ENCODE data around the gene LCOR. TPM values are rescaled to one million over a fixed set of nuclear protein-coding genes. Genes with fewer than 3 reads are reported as not detected.
"Not testable (repeated sequence)": the region's sequence is repeated elsewhere in the genome, so short reads cannot be mapped to it uniquely, and the experiment has no call there.

Gene LCOR
- total RNA-seq, 1 experiment from 2014 or later = 14.9 TPM

DNA sequence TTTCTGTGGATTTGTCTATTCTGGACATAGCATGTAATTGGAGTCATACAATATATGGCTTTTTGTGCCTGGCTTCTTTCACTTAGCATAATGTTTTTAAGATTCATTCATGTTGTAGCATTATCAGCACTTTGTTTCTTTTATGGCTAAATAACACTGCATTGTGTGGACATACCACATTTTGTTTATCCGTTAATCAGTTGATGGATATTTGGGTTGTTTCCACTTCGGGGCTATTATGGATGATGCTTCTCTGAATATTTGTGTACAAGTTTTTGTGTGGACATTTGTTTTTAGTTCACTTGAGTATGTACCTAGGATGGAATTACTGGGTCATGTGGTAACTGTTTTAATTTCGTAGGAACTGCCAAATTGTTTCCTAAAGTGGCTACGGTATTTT is 6.4 kb downstream of the LCOR start:
- no peak for DNase-seq (ENCODE audit: low read depth)

DNA sequence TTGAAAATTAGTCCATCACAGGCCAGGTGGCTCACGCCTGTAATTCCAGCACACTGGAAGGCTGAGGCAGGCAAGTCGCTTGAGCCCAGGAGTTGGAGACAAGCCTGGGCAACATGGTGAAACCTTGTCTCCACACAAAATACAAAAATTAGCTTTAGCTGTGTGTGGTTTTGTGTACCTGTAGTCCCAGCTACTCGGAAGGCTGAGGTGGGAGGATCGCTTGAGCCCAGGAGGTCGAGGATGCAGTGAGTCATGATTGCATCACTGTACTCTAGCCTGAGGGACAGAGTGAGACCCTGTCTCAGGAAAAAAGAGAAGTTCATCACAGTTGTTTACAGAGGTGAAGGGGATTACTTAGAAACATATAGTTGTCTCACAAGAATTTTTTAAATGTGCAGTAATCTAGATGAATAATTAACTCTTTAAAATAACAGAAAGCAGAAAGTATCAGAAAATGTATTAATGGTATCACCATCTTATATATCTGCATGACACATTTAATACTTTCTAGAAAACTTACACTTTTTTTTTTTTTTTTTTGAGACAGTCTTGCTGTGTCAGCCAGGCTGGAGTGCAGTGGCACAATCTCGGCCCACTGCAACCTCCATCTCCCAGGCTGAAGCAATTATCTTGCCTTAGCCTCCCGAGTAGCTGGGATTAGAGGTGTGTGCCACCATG is 8.9 kb downstream of the LCOR start:
- no peak for DNase-seq (ENCODE audit: low read depth)

DNA sequence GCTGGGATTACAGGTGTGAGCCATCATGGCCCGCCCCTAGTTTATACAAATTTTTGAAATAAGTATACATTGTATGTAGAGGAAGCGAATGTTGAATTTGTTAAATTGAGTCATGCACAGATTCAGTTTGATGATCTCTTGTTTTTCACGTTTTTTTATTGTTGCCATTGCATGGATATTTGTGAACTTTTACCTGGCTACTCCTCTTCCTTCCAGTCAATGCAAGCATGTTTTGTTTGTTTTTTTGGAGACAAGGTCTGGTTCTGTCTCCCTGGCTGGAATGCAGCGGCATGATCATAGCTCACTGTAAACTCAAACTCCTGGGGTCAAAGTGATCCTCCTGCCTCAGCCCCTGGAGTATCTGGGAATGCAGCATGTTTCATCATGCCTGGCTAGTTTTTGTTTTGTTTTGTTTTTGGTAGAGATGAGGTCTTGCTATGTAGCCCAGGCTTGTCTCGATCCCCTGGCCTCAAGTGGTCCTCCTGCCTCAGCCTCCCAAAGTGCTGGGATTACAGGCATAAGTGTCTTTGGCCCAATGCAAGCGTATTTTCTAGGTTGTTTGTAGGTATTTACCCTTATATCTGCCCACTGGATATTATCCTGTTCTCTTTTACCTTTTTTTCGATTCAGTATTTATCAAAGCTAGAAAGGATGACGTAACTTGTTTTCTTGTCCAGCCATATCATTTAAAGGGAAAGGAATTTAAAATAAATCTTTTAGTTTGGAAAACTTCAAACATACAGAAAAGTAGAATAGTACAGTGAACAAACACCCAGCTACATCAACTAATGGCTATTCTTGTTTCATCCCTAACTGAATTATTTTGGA is 11.0 kb downstream of the LCOR start:
- DNase-seq (ENCODE audit: low read depth) = no peak

DNA sequence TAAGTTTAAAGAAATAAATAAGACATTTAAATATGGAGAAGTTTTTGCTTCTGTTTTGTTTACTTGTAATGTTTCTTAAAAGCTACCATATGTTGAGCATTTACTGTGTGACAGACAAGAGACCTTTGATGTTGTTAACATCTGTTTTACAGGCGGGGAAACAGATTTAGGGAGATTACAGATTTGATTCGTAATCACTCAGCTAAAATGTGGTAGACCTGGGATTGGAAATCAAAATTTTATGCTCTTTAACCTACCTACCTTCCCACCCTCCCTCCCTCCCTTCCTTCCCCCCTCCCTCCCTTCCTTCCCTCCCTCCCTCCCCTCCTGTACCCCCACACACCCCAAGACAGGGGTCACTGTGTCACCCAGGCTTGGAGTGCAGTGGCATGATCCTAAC is 11.7 kb downstream of the LCOR start:
- DNase-seq (ENCODE audit: low read depth) = no peak

DNA sequence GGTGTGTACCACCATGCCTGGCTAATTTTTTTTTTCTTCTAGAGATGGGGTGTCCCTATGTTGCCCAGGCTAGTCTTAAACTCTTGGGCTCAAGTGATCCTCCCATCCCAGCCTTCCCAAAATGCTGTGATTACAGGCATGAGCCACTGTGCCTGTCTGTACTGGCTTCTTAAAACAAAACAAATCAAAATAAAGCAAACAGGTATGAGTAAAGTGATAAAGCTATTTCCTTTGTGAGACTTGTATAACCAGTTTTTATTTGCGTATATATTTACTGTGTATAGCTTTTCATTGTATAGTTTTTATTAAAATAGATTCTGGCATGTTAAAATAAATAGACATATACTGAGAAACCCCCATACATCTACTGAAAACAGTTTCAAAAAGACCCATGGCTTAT is 14.3 kb downstream of the LCOR start:
- DNase-seq (ENCODE audit: low read depth) = no peak

DNA sequence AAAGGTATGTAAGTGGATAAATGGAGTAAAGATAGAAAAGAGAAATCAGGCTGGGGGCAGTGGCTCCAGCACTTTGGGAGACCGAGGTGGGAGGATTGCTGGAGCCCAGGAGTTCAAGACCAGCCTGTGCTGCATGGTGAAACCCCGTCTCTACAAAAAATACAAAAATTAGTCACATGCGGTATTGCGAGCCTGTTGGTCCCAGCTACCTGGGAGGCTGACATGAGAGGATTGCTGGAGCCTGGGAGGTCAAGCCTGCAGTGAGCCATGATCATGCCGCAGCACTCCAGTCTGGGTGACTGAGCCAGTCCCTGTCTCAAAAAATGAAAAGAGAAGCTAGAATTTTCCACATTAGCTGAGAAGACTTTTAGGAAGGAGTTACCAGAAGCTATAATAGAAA is 14.8 kb downstream of the LCOR start:
- DNase-seq (ENCODE audit: low read depth) = no peak

DNA sequence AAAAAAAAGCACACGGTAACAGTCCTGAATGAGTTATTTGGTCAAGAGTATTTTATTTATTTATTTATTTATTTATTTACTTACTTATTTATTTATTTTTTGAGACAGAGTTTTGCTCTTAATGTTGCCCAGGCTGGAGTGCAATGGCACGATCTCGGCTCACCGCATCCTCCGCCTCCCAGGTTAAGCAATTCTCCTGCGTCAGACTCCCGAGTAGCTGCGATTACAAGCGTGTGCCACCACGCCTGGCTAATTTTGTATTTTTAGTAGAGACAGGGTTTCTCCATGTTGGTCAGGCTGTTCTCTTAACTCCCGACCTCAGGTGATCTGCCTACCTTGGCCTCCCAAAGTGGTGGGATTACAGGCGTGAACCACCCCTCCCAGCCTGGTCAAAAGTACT is 15.3 kb downstream of the LCOR start:
- not testable (repeated sequence) for DNase-seq (ENCODE audit: low read depth)

DNA sequence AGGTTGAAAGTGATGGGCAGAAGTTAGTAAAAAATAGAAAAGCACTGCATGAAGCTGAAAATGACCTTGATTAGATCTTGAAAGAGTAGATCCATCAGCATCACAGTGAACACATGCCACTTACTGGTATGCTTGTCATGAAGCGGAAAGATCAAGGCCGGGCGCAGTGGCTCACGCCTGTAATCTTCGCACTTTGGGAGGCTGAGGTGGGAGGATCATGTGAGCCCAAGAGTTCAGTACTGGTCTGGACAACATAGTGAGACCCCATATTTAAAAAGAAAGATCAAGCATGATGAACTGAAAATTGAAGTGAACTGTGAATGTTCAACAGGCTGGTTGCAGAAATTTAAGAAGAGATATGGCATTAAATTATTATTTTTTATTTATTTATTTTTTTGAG is 18.0 kb downstream of the LCOR start:
- no peak for DNase-seq (ENCODE audit: low read depth)

DNA sequence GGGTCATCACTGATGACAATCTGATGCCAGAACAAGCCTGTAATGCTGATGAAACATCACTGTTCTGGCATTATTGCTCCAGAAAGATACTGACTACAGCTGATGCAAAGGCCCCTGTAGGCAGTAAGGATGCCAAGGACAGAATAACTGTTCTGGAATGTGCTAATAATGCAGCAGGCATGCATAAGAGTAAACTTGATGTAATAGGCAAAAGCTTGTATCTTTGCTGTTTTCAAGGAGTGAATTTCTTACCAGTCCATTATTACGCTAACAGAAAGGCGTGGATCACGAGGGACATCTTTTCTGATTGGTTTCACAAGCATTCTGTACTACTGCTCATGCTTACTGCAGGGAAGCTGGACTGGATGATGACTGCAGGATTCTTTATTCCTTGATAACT is 18.7 kb downstream of the LCOR start:
- peak; percentile 85 for DNase-seq (ENCODE audit: low read depth)

DNA sequence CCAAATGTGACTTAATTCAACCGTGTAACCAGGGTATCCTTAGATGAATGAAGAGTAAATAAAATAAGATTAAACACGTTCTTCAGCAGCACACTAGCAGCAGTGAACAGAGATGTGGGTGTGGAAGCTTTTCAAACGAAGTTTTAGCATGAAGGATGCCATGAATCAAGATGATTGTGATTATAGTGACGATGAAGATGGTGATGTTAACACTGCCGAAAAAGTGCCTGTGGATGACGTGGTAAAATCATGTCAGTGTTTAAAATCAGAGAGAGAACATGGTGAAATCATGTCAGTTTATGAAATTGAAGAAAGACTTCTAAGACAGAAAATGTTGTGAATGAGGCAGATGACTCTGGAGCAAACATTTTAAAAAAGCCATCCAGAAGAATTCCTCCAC is 19.2 kb downstream of the LCOR start:
- peak; percentile 0 for DNase-seq (ENCODE audit: low read depth)

DNA sequence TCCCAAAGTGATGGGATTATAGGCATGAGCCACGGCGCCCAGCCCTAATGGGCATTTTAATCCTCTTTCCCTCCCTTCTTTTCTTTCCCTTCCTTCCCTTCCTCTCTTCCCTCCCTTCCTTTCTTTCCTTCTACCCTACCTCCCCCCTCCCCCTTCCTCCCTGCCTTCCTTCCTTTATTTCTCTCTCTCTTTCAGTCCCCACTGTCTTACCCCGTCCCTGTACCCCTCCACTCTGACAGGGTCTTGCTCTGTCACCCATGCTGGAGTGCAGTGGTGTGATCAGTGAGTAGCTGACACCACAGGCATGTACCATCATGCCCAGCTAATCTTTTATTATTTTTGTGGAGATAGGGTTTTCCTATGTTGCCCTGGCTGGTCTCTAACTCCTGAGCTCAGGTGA is 24.2 kb downstream of the LCOR start:
- DNase-seq (ENCODE audit: low read depth) = no peak

DNA sequence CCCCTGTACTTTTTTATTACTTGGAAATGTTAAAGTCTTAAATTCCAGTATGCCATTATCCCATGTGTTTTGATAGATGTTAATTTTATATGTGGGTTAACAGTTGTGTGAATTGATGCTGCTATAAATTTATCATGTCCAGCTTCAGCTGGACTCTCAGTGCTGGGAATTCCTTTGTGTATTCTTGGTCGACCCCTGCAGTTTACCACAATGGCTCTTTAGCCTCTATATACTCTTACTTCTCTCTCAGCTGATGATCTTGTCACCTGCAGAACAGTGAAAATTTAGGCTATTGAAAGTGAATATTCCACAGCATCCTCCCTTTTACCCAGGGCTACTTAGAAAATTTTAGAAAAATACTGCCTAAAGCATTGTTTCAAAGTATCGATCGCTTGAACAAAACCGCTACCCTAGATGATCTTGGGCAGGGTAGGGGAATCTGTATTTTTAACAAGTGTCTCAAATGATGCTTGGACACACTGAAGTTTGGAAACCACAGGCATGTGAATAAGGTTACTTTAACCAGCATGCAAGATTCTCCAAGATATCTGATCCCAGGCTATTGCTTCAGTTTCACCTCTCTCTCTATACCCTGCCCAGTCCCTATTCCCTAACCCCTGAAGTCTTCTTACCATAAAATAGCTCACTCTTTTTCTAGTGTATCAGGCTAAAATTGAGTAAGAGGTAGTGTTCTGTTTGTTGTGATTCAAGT is 25.4 kb downstream of the LCOR start:
- DNase-seq (ENCODE audit: low read depth) = peak; percentile 36

DNA sequence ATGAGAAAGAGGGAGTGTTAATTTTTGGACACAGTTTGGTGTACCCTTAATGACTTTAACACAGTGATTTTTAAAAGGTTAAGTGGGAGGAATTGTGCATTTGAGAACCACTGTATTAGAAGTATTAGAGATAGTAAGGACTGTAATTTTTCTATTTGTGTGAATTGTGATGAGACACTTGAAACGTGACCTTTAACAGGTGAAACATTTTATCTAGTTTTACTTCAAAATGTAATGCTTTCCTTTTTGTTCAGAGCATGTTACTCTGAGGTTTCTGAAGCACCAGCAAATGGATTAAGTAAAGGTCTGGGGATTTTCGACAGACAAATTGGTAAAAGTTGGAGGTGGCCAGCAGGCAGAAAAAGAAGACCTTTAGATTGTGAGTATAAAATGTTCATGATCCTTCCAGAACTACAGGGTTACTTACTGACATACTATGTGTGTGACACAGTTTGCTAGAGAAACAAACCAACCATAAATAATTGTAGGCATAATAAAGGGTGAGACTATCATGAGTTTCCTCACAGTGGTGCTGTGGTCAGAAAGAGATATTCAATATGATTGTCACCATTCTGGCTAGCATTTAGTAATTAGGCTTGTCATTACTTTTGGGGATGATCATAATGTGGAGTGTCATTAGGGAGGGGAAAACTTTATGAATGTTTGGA is 26.1 kb downstream of the LCOR start:
- peak; percentile 1 for DNase-seq (ENCODE audit: low read depth)

DNA sequence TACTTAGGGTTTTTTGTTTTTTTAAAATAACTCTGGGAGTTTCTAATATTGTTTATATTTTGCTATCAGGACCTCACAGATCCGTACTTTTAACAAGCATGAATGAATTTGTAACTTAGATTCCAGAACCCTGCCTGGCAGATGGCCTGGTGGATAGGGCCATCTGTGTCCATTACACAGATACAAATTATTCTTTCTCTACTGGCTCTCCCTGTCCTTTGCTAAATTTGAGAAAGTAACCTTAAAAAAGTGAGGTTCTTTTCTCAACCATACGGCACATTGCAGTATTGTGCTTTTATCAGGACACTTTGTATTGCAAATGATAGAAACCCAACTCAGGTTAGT is 26.6 kb downstream of the LCOR start:
- no peak for DNase-seq (ENCODE audit: low read depth)

DNA sequence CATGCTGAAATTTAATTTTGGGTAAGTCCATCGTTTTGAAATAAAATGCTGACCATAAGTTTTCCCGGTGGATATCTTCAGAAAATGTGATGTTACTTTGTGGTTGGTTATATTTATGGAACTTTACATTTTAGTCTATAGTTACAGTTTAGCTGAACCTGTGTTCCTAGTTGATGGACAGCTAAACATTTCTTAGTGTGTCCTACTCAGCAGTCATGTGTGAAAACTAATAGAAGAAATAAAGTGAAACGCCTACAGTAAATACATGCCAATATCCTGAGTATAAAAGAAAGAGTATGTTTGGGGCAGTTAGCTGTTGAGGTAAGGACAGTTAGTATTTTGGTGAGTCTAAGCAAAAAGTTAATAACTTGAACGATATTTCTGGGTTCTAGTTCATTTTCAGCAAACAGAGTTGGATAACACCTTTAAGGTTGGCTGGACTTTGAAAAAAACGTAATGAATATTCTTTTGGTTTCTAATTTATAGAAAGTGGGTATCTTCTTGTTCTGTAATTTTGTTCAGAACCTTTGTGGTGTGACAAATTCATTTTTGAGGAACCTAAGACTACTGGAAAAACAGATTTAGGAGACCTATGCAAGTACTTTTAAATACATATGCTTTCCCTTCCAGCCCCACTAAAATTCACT is 28.7 kb downstream of the LCOR start:
- no peak for DNase-seq (ENCODE audit: low read depth)

DNA sequence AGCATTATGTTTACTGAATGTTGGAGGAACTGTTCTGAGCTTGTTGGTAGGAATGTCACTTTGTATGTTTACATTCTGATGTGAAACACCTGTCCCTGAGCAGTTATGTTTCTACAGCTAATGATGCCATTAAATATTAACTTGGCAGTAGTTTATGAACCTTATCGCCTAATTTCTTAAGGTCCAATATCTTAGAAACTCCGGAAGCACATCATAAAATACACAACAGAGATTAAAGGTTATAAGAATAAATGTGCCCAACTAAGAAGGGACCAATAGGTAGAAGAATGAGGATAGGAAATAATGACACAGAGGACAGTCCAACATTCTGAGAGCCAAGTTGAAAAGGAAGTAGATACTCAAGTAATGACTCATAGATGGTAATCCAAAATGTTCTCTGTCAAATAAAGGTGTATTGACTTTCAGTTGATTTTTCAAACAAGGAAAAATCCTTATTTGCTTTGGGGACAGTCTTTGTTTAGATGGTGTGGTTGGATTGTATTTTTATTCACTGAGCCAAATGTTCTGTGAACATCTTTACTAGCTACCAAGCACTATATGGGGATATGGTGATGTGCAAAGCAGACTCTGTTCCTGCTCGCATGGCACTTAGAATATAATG is 31.9 kb downstream of the LCOR start:
- DNase-seq (ENCODE audit: low read depth) = peak; percentile 37

DNA sequence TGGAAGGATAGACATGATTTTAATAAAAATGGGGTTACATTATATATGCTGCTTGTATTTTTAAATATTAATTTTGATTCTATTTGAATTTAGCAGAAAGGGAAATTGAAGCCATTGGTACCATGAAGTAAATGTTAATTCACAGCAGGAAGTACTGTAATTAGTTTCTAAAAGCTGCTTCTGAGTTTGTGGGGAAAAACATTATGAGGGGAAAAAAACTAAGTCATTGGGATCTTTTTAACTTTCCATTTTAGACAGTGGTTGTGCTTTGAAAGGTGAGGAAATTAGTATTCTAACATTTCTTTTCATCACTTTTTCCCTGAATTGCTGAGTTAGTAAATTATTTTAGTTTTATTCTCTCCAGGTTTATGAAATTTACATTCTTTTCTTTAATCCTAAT is 41.0 kb downstream of the LCOR start:
- no peak for DNase-seq (ENCODE audit: low read depth)

DNA sequence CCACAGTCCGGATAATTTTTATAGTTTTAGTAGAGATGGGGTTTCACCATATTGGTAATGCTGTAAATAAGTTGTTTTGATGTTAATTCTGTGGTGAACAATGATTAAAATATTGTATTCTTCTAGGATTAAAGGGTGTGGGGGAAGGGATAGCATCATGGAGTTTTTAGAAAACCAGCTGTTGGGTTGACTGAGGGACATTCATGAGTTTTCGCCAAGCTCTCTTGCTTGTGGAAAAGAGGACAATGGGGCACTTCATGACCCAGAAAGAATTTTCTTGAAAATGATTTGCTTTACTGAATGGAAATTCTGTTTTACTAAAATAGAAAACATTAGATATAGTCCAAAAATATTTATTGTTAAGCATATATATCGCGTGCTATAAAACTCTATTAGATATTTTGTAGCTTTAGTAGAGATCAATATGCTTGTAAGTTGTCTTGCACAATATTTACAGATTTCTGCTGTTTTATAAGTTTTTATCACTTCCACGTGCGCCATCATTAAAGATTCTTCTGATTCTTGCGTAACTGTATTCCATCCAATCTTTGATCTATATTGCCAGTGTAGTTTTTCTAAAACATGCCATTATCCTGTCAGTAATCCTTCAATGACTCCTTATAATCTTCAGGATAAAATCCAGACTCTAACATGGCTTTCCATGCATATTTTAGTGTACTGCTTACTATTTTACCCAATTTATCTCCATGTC is 41.8 kb downstream of the LCOR start:
- DNase-seq (ENCODE audit: low read depth) = no peak

DNA sequence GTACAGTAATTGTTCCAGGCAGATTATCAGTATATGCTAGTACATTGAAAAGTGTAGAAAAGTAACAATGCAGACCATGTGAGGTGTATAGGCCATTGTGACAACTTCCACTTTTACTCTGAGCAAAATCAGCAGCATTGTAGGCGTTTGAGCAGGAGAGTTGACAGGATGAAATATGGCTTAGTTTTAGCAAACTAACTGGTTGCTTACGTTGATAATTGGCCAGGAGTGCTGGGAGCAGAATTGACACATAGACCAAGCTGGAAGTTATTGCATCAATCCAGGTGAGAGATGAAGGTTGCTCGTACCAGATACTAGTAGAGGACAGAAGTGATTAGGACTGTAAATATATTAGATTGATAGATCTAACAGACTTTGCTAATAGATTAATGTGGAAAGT is 46.0 kb downstream of the LCOR start:
- DNase-seq (ENCODE audit: low read depth) = no peak

DNA sequence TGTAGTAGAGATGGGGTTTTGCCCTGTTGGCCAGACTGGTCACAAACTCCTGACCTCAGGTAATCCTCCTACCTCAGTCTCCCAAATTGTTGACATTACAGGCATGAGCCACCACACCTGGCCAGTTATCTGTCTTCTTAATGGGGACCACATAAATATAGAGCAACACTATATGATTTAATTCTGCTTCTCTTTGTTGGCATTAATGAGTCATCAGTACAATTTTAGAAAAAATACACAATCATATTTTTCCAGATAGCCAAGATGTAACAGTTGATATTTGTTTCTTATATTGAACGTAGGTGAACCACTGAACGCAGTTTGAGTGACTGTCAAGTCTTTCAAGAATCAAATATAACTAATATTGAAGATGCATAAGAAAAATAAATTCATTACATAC is 48.5 kb downstream of the LCOR start:
- DNase-seq (ENCODE audit: low read depth) = no peak

Data from LHCN-M2 (cell line).